SKM-1 treated with dmso at 0.1 percent for 144 hours (cell line): ENCODE data around the gene ACTBL2.
"Not testable (repeated sequence)": the region's sequence is repeated elsewhere in the genome, so short reads cannot be mapped to it uniquely, and the experiment has no call there.

Experiments used
- DNase-seq: peaks from one replicate; lab custom pipeline; 2025; ENCODE audit not compliant: unreplicated experiment; lab: John Stamatoyannopoulos, UW

ACTBL2 gene

DNA sequence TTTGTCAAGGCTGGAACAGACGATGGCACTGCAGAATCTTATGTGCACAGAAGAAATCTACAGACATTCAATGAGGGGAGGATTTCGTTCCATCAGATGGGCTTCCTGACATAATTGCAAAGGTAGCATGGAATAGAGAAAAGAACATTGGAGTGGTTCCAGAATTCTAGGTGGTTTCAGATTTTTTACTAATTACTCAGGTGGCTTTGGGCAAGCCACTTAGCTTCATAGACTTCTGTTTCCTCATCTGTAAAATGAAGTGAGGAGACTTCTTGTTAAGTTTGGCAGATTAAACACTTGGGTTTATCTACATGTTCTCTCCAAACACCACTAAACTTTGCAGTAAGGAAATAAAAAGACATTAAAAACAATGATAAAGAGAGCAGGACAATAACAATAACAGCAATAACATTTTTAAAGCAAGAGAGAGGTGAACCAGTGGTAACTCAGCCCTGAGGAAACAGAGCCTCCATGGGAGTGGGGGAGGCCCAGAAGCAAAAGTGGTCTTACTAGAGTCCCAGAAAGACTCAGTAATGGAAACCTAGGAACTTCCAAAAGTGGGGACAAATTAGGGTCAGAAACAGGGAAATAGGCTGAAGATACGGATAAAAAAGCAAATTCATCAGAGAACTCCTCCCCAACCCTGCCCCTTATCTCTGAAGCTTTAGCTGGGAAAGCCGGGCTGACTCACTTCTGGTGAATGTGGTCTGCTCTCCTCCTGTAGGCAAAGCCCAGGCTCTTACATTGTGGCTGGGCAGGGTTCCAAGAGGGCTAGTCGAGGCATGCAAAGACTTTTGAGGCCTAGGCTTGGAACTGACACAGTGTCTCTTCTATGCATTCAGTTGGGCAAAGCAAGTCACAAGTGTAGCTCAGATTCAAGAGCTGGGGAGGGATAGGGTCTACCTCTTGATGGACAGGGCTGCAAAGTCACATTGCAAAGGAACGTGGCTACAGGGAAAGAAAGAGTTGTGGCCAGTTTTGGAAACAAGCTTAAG lies 11.8 kb upstream of the ACTBL2 start:
- peak; percentile 76 for DNase-seq

DNA sequence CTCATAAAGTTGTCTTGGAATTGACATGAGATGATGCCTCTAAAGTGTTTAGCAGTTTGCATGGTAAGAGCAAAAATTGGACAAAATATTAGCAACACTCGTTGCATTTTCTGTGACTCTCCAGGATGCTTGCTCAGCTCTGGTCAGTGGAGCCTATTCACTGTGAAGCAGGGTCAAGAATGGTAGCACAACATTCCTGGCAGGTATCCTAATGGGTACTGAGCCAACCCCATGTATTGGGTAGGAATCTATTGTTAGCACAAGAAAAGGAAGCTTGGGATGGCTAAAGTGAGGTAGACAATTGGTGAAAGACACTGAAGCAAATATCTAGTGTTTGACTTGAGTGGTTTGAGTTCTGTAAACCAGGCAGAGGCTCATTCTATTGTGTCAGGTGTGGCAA lies 10.4 kb upstream of the ACTBL2 start:
- no peak for DNase-seq

DNA sequence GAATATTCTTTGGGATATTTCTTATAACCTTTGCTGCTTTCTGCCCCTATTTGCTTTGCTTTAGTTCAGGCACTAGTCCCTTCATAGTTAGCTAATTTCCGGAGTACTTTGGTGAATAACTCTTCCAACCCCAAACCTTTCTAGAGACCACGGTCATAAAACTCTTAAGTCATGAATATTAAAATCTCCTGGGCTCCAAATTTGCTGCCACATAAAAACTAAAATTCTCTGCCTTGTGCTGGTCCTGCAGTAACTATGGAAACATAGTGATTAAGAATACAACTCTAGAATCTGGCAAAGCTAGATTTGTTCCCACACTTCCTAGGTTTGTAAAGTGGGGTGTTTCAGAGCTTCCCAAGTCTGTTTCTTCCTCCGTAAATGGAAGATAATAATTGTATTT lies 10.0 kb upstream of the ACTBL2 start:
- no peak for DNase-seq

DNA sequence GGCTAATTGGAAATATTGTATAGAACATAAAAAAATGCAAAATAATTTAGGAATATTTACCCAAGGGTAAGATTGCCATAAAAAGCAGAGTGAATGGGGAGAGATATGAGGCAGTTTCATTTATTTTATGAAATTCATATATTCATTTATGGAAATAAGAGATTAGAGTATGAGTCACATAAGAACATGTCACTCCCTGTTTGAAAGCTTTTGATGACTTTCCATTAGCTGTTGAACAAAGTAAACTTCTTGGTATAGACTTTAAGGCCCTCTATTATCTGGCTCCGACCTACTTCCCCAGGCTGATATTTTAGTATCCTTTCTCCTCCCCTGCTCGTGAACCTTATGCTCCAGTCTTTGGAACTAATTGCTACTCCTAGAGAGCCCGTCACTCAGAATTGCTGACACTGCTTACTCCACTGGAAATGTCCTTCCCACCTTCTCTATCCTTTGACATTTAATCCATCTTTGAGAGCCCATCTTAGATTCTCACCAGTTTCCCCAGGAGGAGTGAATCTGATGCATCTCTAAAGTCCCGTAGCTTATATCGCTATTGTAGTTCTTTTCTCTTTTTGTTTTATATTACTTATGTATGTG lies 8.9 kb upstream of the ACTBL2 start:
- DNase-seq: no peak

DNA sequence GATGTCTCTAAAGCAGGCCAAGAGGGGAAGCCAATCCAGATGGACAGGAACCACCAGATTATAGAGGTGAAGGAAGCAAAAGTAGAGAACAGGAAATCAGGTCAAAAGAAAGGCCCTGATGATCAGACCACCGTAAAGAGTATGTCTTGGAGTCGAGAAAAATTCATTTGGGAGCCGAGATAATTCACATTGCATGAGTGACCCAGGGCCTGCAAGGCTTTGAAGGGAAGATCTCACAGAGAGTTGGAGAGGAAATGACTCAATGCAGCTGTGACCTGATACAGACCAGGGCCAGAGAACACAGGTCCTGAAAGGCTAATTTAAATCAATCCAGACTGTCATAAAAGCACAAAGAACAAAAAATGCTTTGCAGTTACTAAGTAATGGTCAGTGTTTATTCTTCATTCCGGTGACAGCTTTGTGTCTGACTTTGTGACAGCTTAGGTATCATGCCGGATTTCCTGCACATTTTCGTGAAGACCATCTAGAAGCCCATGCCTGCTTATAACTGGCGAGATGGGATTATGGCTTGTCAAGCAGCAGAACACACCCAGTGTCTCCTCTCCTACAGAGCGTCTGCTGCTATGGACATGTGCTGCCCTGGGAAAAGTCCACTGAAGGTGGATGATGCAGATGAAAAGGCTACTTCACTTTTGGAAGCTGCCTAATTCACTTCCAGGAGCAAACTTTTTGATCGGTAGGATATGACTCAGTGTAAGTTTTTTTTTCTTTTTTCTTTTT lies 5.8 kb upstream of the ACTBL2 start:
- DNase-seq: no peak

DNA sequence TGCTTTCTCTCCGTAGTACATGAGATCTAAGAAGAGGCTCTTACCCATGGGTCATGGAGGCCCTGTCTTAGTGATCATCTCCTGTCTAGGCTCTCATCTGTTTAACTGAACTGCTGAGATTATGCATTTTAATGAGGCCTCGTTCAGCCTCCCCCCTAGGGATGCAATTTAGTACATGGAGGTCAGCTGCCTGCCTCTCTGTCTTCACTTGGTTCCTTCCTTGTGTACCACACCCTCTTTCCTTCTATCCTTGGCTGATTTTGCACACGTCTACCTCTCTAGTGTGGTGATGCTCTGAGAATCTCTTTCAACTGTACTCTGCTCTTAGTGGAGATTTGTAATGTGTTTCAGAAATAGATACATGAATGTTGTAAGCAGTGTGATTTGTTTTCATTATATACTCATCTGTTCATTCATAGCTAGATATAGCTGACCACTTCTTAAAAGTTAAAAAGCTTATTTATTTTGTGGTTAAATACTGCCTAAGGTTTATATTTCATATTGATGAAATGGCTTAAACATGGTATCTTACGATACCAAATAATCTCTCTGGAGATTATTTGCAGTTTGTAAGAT lies 3.5 kb upstream of the ACTBL2 start:
- DNase-seq: no peak

DNA sequence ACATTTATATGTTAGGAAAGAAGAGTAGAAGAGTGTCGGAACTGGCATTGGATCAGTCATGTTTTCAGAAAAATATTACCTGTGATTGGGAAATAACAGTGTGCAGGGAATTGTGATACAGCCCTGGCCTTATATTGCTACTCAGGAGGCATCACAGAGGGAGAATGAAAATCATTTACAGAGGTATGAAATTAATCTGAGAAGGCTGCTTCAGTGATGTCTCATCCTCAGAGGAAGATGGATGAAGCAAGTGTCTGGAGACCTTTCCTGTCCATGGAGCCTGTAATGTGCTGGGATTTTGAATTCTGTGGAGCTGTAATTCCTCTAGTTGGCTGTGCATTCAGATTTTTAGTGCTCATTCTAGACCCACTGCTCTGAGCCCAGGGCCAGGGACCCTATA lies 3.8 kb downstream of the ACTBL2 start:
- no peak for DNase-seq

DNA sequence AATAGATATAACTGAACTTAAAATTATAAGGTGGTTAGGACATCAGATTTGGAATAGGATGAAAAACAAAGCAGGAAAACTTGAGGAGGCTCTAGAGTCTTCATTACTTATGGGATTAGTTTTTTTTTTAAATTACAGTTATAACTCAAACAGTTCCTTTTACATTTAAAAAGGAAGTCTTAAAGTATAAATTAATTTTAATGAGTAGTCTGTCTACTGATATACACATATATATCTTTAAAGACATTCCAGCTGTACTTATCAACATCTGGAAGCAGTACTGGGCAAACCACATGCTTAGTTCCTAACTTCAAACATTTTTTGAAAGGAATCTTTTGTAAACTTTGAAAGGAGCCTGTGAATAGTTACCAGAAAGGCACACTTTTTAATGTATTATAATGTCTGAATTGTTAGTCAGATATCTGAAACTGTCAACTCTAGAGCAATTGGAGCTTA lies 6.0 kb downstream of the ACTBL2 start:
- no peak for DNase-seq

DNA sequence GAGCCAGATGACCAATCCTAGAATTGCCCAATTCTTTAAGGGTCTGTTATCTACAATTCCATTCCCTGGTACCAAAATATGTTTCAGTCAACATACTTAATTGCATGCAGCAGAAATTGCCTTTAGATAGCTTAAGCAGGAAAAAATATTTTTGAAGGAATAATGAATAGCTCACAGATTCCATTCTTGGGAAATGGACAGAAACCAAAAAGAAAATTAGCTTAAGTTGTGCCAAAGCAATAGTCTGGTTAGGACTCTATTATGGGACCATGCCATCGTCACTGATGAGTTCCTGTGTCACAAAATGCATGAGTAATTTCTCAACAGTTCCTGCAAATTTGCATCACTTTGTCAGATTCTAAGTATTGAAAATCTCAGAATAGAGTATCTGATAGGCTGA lies 12.3 kb downstream of the ACTBL2 start:
- no peak for DNase-seq

DNA sequence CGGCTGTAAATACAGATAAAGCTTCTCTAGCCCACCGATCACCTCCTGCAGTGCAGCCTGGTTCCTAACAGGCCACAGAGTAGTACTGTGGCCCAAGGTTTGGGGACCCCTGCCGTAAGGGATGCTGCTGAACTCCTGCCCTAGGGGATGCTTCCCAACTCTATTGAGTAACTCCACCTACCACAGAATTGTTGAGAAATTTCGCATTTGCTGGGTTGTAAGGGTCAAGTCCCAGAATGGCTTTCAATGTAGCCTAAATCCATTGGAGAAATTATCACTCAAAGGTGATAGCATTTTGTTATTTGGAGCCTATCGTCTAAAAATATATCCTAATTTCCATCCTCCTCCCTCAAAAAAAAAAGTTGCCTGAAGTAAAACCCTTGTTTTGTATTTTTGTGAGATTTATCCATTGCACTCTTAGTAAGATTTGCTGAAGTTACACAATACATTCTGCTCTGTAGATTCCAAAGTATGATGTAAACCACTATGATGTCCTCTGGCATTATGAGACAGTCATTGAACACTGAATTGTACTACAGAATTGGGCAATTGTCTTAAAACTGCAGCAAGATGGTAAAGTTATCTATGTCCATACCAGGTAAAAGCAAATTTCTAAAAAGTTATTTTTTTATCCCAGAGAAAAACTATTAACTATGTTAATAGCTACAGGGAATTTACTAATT lies 14.0 kb downstream of the ACTBL2 start:
- no peak for DNase-seq

DNA sequence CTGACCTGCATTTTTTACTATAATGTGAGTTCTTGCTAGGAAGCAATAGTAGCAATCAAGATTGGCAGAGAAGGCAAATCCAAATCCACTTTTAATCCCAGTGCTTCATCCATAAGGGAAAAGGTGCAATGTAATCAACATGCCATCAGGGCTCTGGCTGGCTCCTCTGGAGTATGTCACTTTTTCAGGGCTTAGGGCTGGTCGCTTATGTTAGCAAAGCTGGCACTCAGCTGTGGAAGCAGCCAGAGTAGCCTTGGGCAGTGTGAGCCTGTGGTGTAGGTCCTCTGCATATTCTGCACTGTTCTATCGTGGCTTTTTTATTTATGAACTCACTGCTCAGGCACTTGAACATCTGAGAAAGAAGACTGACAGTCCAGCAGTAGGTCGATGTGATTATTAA lies 16.1 kb downstream of the ACTBL2 start:
- no peak for DNase-seq

DNA sequence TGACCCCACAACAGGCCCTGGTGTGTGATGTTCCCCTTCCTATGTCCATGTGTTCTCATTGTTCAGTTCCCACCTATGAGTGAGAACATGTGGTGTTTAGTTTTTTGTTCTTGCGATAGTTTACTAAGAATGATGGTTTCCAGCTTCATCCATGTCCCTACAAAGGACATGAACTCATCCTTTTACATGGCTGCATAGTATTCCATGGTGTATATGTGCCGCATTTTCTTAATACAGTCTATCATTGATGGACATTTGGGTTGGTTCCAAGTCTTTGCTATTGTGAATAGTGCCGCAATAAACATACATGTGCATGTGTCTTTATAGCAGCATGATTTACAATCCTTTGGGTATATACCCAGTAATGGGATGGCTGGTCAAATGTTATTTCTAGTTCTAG lies 22.6 kb downstream of the ACTBL2 start:
- not testable (repeated sequence) for DNase-seq

DNA sequence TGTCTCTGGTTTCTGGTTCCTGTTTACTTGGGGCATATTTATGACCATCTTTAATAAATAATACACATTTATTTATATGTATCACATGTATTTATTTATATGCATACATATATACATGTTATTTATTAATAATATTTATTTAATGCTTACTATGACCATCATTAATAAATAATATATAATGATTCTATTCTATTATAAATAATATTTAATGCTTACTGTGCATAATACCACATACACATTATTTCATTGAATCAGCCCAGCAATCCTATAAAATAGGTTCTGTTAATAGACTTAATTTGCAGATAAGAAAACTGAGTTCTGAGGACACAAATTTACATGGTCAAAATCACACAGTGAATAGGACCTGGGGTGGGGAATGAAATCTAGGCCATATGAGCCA lies 24.2 kb downstream of the ACTBL2 start:
- DNase-seq: no peak

DNA sequence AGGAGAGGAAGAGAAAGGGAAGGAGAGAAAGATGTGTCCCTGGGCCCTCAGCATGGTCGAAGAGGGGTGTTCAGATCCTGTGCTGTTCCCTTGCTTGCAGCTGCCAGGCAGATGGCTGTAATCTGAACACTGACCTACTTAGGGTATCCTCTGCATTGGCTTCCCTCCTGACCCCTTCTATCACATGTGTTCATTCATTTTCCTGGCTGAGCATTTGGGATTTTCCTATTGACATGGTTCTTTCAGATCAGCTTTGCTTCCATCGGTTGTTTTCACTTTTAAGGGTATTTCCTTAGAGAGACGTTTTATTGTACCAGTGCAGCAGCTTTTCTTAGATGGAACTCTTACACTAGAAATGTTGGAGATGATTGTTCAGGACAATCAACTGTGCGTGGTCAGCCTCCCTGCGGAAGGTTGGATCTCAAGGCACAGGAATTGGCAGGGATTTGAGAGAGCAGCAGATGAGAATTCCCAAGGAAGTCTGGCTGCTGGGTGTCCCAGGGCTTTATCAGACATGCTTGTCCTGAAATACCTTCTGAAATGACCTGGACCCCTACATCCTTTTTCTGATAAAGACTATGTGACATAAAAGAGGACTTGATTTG lies 26.0 kb downstream of the ACTBL2 start:
- no peak for DNase-seq

DNA sequence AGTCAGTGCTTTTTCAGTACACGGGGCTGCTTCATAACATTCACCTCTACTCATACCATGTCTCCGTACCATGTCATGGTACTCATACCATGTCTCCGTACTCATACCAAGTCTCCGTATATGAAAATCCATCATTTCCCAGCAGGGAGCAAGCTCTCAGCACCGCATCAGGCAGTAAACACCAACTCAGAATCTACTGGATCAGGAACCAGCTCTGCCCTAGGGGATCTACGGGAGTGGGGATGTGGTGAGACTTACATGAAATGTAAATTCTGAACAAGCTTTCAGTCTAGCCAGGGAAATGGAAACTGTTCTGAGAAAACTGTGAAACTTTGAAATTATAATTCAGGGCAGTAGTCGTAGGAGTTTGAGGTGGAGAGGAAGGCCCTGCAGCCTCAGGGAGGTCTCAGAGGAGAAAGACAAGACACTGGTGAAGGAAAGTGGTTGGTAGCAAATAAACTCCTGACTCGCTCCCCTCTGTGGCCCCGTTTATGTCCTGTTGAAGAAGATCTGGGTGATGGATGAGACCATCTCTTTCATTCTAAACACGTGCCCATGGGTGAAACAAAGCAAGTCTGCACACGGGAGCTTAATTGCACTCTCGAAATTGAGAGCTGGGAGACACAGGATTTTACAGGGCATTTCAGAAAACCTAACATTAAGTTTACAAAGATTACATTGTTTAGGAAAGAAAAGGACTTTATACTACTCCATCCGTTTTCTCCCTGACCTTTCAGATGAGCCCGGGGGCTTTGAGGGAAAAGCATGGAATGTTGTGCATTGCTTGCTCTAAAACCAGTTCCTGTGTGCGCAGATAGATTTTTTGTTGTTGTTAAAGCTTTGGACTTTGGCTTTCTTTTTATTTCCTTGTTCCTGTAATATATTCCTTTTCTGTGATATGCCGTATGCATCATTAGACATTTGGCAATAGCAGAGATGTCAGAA lies 26.8 kb downstream of the ACTBL2 start:
- no peak for DNase-seq

DNA sequence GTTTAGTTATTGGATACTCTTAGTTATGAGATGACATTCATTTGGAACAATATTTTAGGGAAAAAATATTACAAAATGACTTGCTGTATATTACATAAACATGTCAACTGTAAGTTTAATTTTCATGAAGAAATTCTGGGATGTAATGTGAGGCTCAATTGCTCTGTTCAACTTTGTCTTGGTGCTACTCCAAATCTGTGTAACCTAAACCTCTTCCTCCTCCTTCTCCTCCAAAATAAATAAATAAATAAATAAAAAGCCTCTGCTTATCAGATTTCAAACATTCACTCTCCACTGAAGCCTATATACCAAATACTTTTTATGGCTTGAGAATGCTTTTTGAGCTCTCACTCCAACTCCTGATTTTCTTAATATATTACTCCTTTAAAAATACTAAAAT lies 27.7 kb downstream of the ACTBL2 start:
- DNase-seq: no peak

DNA sequence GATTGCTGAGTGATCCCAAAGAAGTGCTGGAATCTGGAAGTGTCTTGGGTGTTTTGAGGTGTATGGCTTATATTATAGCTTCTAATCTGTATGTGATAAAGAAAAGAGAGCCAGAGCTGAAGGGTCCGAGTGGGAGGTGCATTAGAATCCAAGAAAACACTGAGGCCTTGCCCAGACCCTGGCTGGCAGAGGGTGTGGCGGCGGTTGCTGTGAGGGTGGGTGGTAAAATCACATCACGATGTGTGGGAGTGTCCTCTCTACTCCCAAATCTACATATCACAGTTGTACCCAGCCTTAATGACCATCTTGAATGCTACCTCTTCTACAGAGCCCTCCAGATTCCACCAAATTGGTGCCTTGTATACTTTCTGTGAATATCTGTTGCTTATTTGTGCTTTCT lies 28.9 kb downstream of the ACTBL2 start:
- no peak for DNase-seq

DNA sequence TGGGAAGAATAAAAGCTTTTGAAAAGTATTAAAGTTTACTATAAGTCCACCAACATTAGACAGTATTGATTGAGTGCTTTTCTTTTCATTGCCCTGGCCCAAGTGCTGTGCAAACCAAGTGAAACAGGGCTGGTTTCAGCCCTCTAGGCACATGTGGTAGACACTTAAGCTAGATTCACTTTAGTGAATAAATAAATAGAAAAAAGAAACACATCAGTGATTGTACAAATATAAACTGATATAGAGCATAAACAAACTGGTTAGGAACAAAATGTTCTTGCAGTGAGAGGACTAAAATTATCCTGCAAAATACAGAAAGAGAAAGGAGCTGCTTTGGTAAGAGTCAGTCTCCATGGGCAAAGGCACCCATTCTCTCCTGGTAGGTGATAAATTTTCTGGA lies 29.7 kb downstream of the ACTBL2 start:
- no peak for DNase-seq
